HepG2 (cell line): ENCODE measurements around the gene CDC42EP1. TPM values are rescaled to one million over a fixed set of nuclear protein-coding genes. Genes with fewer than 3 reads are reported as not detected.

Experiments
- FOSL1 ChIP-seq: sonication (generic); formaldehyde crosslinking; IDR thresholded peaks from 2 replicates; pipeline ENCODE4 v1.9.0; 2021; ENCODE audit warnings: missing genetic modification reagents, borderline replicate concordance
- KIAA2018 ChIP-seq: sonication (generic); formaldehyde crosslinking; IDR thresholded peaks from 2 replicates; pipeline ENCODE4 v1.5.0; 2020; ENCODE audit warnings: mild to moderate bottlenecking, missing genetic modification reagents, borderline replicate concordance
- RAD21 ChIP-seq: fragments of 450-650 bp; formaldehyde crosslinking; IDR thresholded peaks from 2 replicates; pipeline ENCODE4 v1.5.0; 2020; ENCODE audit warnings: mild to moderate bottlenecking
- RCOR2 ChIP-seq: IDR thresholded peaks from 2 replicates; pipeline ENCODE4 v1.6.1; 2016; ENCODE audit warnings: missing biosample characterization, missing genetic modification reagents
- SP140L ChIP-seq: sonication (generic); formaldehyde crosslinking; IDR thresholded peaks from 2 replicates; pipeline ENCODE4 v1.4.0; 2020; ENCODE audit warnings: missing genetic modification reagents, borderline replicate concordance
- TP53 ChIP-seq: sonication (generic); formaldehyde crosslinking; conservative IDR thresholded peaks from 2 replicates; pipeline ENCODE4 v1.4.0; 2020; ENCODE audit warnings: missing genetic modification reagents
- ZFP1 ChIP-seq: IDR thresholded peaks from 2 replicates; pipeline ENCODE4 v1.6.1; 2016
- ZNF142 ChIP-seq: sonication (generic); formaldehyde crosslinking; IDR thresholded peaks from 2 replicates; pipeline ENCODE4 v1.4.0; 2020; ENCODE audit warnings: missing genetic modification reagents
- ZNF256 ChIP-seq: sonication (generic); formaldehyde crosslinking; conservative IDR thresholded peaks from 2 replicates; pipeline ENCODE4 v1.4.0; 2020; ENCODE audit warnings: missing genetic modification reagents
- ZNF770 ChIP-seq: sonication (generic); formaldehyde crosslinking; IDR thresholded peaks from 2 replicates; pipeline ENCODE4 v1.5.0; 2020; ENCODE audit warnings: mild to moderate bottlenecking, missing genetic modification reagents
- polyA plus RNA-seq, 8 experiments: library from polyadenylated mRNA; depleted of rRNA in 3 of 8; stranded (reverse) in 7 of 8; unstranded in 1 of 8; fragments of >200 nt; fragmentation: Illumina TruSeq in 4 of 8; extraction: Trizol in 4 of 8; gene quantifications; 2 replicates each; pipeline versions ENCODE4 v1.2.1 to v1.2.3, GENCODE V29; 2011 to 2016; ENCODE audit warnings: low read depth in 4 of 8, missing spikeins in 1 of 8, mixed read lengths in 1 of 8; ENCODE audit not compliant: insufficient read depth in 1 of 8
- total RNA-seq, 5 experiments: library from RNA; depleted of rRNA; stranded (reverse); fragments of >200 nt; fragmentation: Illumina TruSeq; extraction: Trizol; gene quantifications; 2 replicates each; pipeline ENCODE4 v1.2.3, GENCODE V29; 2016; ENCODE audit warnings: low read depth in 1 of 5

Gene CDC42EP1
- total and polyA plus RNA-seq, 2 of the 13 experiments (the other 11 are each of a cell fraction or from before 2014, with no cell fraction given) = 17.1 to 29.5 TPM

DNA sequence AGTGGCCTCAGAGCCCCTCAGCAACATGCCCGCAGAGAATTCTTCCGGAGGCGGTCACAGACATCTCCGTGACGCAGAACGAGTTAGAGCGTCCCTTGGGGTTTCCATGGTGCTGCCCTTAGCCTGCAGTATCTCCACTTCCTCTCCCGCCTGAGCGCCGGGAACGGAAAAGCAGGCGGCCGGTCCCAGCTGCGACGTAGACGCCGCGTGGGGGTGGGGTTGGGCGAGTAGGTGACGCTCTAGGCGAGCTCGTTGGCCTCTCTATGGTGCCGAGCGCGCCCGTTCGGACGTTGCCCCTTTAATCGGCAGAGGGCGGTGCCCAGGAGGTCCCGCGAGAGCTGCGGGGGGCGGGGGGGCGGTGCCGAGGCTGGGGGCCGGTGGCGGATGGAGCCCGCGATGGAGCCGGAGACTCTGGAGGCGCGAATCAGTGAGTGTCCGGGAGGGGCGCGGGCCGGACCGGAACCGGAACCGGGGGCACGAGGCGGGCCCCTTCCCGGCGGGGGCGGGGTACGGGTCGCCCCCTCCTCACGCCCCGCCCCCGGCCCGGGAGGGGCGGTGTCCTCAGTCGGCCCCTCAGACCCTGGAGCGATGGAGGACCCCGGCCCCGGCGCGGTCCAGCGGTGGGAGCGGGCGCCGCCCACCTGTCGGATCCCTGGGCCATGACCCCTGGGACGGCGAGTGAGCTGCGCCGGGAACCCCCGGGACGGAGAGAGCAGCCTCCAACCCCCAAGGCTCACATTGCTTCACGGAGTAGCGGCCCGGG is 48.4 kb downstream of the CDC42EP1 start, which contains the start of gene GGA1 (continued):
- TF ChIP-seq ZNF142 (peak; percentile 71; the same call in 1 of the 2 replicates), FOSL1 (no peak), ZNF770 (CRISPR knock-in tag) (peak; percentile 20; the same call in 1 of the 2 replicates), RAD21 (CRISPR knock-in tag) (peak; percentile 24; the same call in 1 of the 2 replicates), SP140L (CRISPR knock-in tag) (0 out of 2 replicates have a peak, but pooled peaks have one; percentile 44), TP53 (CRISPR knock-in tag) (no peak), ZNF256 (CRISPR knock-in tag) (peak; percentile 54; the same call in 1 of the 2 replicates), KIAA2018 (CRISPR knock-in tag) (no peak), ZFP1 (CRISPR knock-in tag) (0 out of 2 replicates have a peak, but pooled peaks have one; percentile 55), RCOR2 (CRISPR knock-in tag) (peak; percentile 40; the same call in 1 of the 2 replicates)
